ENCODE results near the gene ENOX2. TPM values are rescaled to one million over a fixed set of nuclear protein-coding genes. Genes with fewer than 3 reads are reported as not detected.

Gene ENOX2
- total RNA-seq, 1 experiment from 2014 or later, result 12.9 TPM

DNA sequence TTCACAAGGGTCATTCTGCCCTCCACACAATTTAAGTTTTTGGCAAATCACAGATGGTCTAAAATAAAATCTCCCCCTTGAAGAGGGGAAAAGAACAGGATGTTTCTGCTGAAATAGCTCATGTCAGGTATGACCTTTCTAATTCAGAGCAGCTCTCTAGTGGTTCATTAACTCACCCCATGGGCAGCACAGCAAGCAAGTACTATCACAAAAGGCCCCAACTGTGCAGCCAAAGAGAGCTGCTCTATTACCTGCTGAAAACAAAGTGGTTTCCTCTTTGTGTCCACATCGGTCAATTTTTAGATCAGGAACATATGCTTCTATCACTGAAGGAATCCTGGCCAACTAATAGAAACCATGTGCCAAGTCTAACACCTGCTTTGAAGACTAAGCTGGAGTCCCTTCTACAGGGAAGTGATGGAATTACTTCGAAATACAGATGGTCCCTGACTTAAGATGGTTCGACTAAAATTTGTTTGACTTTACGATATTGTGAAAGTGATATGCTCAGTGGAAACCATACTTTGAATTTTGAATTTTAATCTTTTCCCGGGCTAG, 164.3 kb downstream of the ENOX2 start:
- CTCF ChIA-PET, result no interaction called here
- Histone ChIP-seq H3K9ac (ENCODE audit: low read length) (no peak overlapping the region), H3K27me3 (ENCODE audit: insufficient read depth, low read length) (no peaks in the 10 kb centered on the region), H3K4me3 (replicated peaks in 1 of 2; ENCODE audit: low read depth in 1 of 2, low read length in 2 of 2) (no peak overlapping the region), H3K79me2 (ENCODE audit: insufficient read depth, low read length) (no peaks in the 10 kb centered on the region), H3K4me2 (ENCODE audit: low read length) (no peak overlapping the region), H3K9me3 (ENCODE audit: control insufficient read depth in 1 of 2, insufficient read depth in 1 of 2, low read depth in 1 of 2, low read length in 2 of 2) (no peaks in the 10 kb centered on the region), H3K36me3 (ENCODE audit: control insufficient read depth in 1 of 2, insufficient read depth in 2 of 2, low read length in 2 of 2) (no peaks in the 10 kb centered on the region), H2AFZ (ENCODE audit: low read depth, low read length, poor library complexity, severe bottlenecking) (no peak overlapping the region), H3K27ac (ENCODE audit: low read depth, low read length) (no peak overlapping the region), H3K9me2 (ENCODE audit: insufficient read depth) (no peaks in the 10 kb centered on the region), H4K20me1 (ENCODE audit: insufficient read depth) (no peaks in the 10 kb centered on the region), H3K4me1 (ENCODE audit: control insufficient read depth in 1 of 2, insufficient read depth in 2 of 2, low read length in 2 of 2) (no peaks in the 10 kb centered on the region)
- intact Hi-C loops (cut with micrococcal nuclease), result no loop called here
- no peak for DNase-seq (ENCODE audit: low read depth, low spot score)
- TF ChIP-seq SRF (IDR thresholded peaks at IDR 0.05; ENCODE audit: low read depth), result no peak
- no peak for TF ChIP-seq EZH2 (IDR thresholded peaks at IDR 0.05)
- TF ChIP-seq, protein P1, sequence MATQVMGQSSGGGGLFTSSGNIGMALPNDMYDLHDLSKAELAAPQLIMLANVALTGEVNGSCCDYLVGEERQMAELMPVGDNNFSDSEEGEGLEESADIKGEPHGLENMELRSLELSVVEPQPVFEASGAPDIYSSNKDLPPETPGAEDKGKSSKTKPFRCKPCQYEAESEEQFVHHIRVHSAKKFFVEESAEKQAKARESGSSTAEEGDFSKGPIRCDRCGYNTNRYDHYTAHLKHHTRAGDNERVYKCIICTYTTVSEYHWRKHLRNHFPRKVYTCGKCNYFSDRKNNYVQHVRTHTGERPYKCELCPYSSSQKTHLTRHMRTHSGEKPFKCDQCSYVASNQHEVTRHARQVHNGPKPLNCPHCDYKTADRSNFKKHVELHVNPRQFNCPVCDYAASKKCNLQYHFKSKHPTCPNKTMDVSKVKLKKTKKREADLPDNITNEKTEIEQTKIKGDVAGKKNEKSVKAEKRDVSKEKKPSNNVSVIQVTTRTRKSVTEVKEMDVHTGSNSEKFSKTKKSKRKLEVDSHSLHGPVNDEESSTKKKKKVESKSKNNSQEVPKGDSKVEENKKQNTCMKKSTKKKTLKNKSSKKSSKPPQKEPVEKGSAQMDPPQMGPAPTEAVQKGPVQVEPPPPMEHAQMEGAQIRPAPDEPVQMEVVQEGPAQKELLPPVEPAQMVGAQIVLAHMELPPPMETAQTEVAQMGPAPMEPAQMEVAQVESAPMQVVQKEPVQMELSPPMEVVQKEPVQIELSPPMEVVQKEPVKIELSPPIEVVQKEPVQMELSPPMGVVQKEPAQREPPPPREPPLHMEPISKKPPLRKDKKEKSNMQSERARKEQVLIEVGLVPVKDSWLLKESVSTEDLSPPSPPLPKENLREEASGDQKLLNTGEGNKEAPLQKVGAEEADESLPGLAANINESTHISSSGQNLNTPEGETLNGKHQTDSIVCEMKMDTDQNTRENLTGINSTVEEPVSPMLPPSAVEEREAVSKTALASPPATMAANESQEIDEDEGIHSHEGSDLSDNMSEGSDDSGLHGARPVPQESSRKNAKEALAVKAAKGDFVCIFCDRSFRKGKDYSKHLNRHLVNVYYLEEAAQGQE (IDR thresholded peaks at IDR 0.05; ENCODE audit: low read depth), result no peak
- no peak for TF ChIP-seq ZNF274 (IDR thresholded peaks at IDR 0.05; ENCODE audit: low read depth, low read length)
- no peak for TF ChIP-seq CEBPB (IDR thresholded peaks at IDR 0.05; ENCODE audit: low read depth)
- no peak for TF ChIP-seq JUND (IDR thresholded peaks at IDR 0.05)
- no peak for TF ChIP-seq RAD21 (IDR thresholded peaks at IDR 0.05; ENCODE audit: low read depth)
- TF ChIP-seq FOSL1 (IDR thresholded peaks at IDR 0.05; ENCODE audit: low read depth), result no peak
- no peak for TF ChIP-seq TCF7L2 (IDR thresholded peaks at IDR 0.05; ENCODE audit: borderline replicate concordance, extremely low read depth, insufficient read depth, insufficient read length)
- TF ChIP-seq ELF1 (IDR thresholded peaks at IDR 0.05; ENCODE audit: borderline replicate concordance, low read depth), result no peak
- TF ChIP-seq, protein P2, sequence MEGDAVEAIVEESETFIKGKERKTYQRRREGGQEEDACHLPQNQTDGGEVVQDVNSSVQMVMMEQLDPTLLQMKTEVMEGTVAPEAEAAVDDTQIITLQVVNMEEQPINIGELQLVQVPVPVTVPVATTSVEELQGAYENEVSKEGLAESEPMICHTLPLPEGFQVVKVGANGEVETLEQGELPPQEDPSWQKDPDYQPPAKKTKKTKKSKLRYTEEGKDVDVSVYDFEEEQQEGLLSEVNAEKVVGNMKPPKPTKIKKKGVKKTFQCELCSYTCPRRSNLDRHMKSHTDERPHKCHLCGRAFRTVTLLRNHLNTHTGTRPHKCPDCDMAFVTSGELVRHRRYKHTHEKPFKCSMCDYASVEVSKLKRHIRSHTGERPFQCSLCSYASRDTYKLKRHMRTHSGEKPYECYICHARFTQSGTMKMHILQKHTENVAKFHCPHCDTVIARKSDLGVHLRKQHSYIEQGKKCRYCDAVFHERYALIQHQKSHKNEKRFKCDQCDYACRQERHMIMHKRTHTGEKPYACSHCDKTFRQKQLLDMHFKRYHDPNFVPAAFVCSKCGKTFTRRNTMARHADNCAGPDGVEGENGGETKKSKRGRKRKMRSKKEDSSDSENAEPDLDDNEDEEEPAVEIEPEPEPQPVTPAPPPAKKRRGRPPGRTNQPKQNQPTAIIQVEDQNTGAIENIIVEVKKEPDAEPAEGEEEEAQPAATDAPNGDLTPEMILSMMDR (IDR thresholded peaks at IDR 0.05 in 2 of 3, conservative IDR thresholded peaks at IDR 0.05 in 1 of 3; ENCODE audit: borderline replicate concordance in 1 of 3, insufficient read depth in 1 of 3, low read depth in 2 of 3, low read length in 2 of 3), result no peak
- no peak for TF ChIP-seq ZFX (IDR thresholded peaks at IDR 0.05)
- TF ChIP-seq EZH2phosphoT487 (IDR thresholded peaks at IDR 0.05; ENCODE audit: borderline replicate concordance), result no peak
- no peak for TF ChIP-seq EGR1 (IDR thresholded peaks at IDR 0.05; ENCODE audit: low read depth)
- no peak for TF ChIP-seq POLR2AphosphoS5 (IDR thresholded peaks at IDR 0.05; ENCODE audit: low read depth, low read length)
- no peak for ATAC-seq
- RAD21 ChIA-PET (ENCODE audit: low non-redundant PET in 1 of 2, low total read pairs in 2 of 2, uncharacterized antibody in 2 of 2, unreplicated experiment in 2 of 2), result no interaction called here
- POLR2A ChIA-PET, result no interaction called here
- BruUV-seq (replicated peaks), result no TSS peak

Data from HCT116 (cell line).